Tibial nerve (tissue), 4 donors: ENCODE data around the gene HOXA1. TPM values are rescaled to one million over a fixed set of nuclear protein-coding genes. Genes with fewer than 3 reads are reported as not detected.
A peak's percentile ranks its signal among the peaks of the same experiment; 100 is the strongest.

Experiments
- DNase-seq, 2 donors: peaks; one replicate each; pipeline ENCODE4 v3.0.0-alpha.2; 2019; ENCODE audit warnings: low spot score in 2 of 2
- H3K27ac ChIP-seq, 4 donors: fragments of 200-600 bp; sonication (generic) in 3 of 4; one replicate each; pipeline ENCODE4 v1.5.1; 2017 to 2019; ENCODE audit warnings: mild to moderate bottlenecking in 1 of 4
- H3K27me3 ChIP-seq, 2 donors: fragments of 200-600 bp; sonication (generic) in 1 of 2; one replicate each; pipeline versions ENCODE4 v1.5.1 to v1.6.0; 2017 to 2019
- H3K36me3 ChIP-seq, 3 donors: fragments of 200-600 bp; sonication (generic); one replicate each; pipeline ENCODE4 v1.5.1; 2018 to 2019
- H3K4me1 ChIP-seq, 4 donors: fragments of 200-600 bp; sonication (generic) in 3 of 4; one replicate each; pipeline ENCODE4 v1.5.1; 2017 to 2019
- H3K4me3 ChIP-seq, 4 donors: fragments of 200-600 bp; sonication (generic) in 3 of 4; one replicate each; pipeline ENCODE4 v1.5.1; 2017 to 2019; ENCODE audit warnings: mild to moderate bottlenecking in 1 of 4, moderate library complexity in 1 of 4
- H3K9me3 ChIP-seq, 4 donors: fragments of 200-600 bp; sonication (generic) in 3 of 4; one replicate each; pipeline ENCODE4 v1.5.1; 2017 to 2019
- EP300 ChIP-seq, 2 donors: sonication (generic); formaldehyde crosslinking; IDR thresholded peaks; one replicate each; pipeline ENCODE4 v1.6.1; 2017; ENCODE audit warnings: antibody characterized with exemption in 2 of 2, mild to moderate bottlenecking in 1 of 2
- POLR2A ChIP-seq, 2 donors: fragments of 450-650 bp; IDR thresholded peaks; one replicate each; pipeline ENCODE4 v1.6.1; 2017; ENCODE audit warnings: antibody characterized with exemption in 2 of 2, mild to moderate bottlenecking in 2 of 2, moderate library complexity in 2 of 2
- WGBS, 2 donors: methylation state at CpG; one replicate each; pipeline ENCODE4 v1.1.5; 2018; 5-methylcytosine and 5-hydroxymethylcytosine counted together
- total RNA-seq, 4 donors: library from RNA; depleted of rRNA; stranded (reverse); fragments of >200 nt; gene quantifications; one replicate each; pipeline ENCODE4 v1.1.0, GENCODE V29; 2016
- TF ChIP-seq, protein P1 (sequence below), 5 experiments: fragments of 200-600 bp in 3 of 5; fragments of 450-650 bp in 2 of 5; sonication (generic) in 3 of 5; IDR thresholded peaks; one replicate each; pipeline ENCODE4 v1.5.1; 2016 to 2019; ENCODE audit warnings: antibody characterized with exemption in 5 of 5, mild to moderate bottlenecking in 3 of 5, moderate library complexity in 2 of 5

HOXA1 gene
- total RNA-seq, 4 donors from 2014 or later: 0.44 to 2.1 (median 1.2) TPM

DNA sequence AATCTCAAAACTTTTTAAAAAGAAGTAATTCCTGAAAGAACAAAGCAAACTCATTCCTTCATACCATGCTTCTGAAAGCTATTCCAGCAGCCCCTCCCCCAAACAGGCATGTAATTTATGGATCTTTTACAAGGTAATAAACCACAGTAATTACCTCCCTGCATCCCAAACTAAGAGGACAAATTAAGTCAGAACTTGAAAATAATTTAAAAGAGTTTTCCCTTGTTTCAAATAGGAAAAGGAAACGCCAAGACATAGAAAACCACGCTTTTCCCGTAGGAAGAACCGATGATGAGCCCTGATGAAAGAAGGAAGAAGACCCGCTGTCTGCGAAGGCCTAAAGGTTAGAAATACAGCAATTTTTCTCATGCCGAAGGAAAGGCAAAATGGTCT lies 25.9 kb upstream of the HOXA1 start:
- WGBS, 2 donors: 70 to 82% methylated on average over 7 of the region's 7 CpGs
- peaks cover 0 to 60% (median 1%) of the 10 kb centered on the region in 4 donors for H3K4me1 ChIP-seq
- H3K4me3 ChIP-seq: no peak overlapping the region

GRCh38 chr7:27119412-27119911 lies 23.7 kb upstream of the HOXA1 start:
- H3K27me3 ChIP-seq: peaks cover 0 to 38% of the 10 kb centered on the region in 2 donors
- peaks cover 0 to 23% (median 0%) of the 10 kb centered on the region in 3 donors for H3K36me3 ChIP-seq
- TF ChIP-seq EP300 (IDR thresholded peaks at IDR 0.05) (no peak), POLR2A (IDR thresholded peaks at IDR 0.05) (no peak)
- TF ChIP-seq, protein P1, sequence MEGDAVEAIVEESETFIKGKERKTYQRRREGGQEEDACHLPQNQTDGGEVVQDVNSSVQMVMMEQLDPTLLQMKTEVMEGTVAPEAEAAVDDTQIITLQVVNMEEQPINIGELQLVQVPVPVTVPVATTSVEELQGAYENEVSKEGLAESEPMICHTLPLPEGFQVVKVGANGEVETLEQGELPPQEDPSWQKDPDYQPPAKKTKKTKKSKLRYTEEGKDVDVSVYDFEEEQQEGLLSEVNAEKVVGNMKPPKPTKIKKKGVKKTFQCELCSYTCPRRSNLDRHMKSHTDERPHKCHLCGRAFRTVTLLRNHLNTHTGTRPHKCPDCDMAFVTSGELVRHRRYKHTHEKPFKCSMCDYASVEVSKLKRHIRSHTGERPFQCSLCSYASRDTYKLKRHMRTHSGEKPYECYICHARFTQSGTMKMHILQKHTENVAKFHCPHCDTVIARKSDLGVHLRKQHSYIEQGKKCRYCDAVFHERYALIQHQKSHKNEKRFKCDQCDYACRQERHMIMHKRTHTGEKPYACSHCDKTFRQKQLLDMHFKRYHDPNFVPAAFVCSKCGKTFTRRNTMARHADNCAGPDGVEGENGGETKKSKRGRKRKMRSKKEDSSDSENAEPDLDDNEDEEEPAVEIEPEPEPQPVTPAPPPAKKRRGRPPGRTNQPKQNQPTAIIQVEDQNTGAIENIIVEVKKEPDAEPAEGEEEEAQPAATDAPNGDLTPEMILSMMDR (IDR thresholded peaks at IDR 0.05): no peak
- H3K4me3 ChIP-seq: no peak overlapping the region
- WGBS, 2 donors: 63 to 68% methylated on average over 1 of the region's 1 CpG
- no peak overlapping the region for H3K27ac ChIP-seq
- no peak for DNase-seq
- no peaks in the 10 kb centered on the region for H3K9me3 ChIP-seq
- H3K4me1 ChIP-seq: peaks cover 0 to 50% (median 1%) of the 10 kb centered on the region in 4 donors

More for the DNA sequence above, 25.9 kb upstream of the HOXA1 start:
- Histone ChIP-seq H3K36me3 (peaks cover 0 to 25% (median 0%) of the 10 kb centered on the region in 3 donors), H3K27ac (peak overlapping the region in 1 of 4 donors; percentile 59), H3K9me3 (no peaks in the 10 kb centered on the region), H3K27me3 (peaks cover 0 to 29% of the 10 kb centered on the region in 2 donors)
- TF ChIP-seq POLR2A (IDR thresholded peaks at IDR 0.05): no peak
- no peak for DNase-seq

GRCh38 chr7:27118580-27118979 lies 22.8 kb upstream of the HOXA1 start:
- Histone ChIP-seq H3K4me1 (peaks cover 0 to 52% (median 1%) of the 10 kb centered on the region in 4 donors), H3K27me3 (peaks cover 0 to 40% of the 10 kb centered on the region in 2 donors), H3K4me3 (no peak overlapping the region), H3K27ac (peak overlapping the region in 1 of 4 donors; percentile 29), H3K36me3 (peaks cover 0 to 16% (median 0%) of the 10 kb centered on the region in 3 donors), H3K9me3 (no peaks in the 10 kb centered on the region)
- 47 to 52% methylated on average over 3 of the region's 3 CpGs for WGBS, 2 donors
- DNase-seq: no peak
- TF ChIP-seq POLR2A (IDR thresholded peaks at IDR 0.05) (no peak), EP300 (IDR thresholded peaks at IDR 0.05) (no peak)
- TF ChIP-seq, protein P1 (IDR thresholded peaks at IDR 0.05): no peak

GRCh38 chr7:27117887-27118491 lies 22.2 kb upstream of the HOXA1 start:
- Histone ChIP-seq H3K4me1 (peaks cover 0 to 52% (median 1%) of the 10 kb centered on the region in 4 donors), H3K4me3 (peak overlapping the region in 1 of 4 donors; percentile 4), H3K27me3 (peaks cover 0 to 40% of the 10 kb centered on the region in 2 donors), H3K27ac (peak overlapping the region in 3 of 4 donors; percentile 4 to 29 (median 19)), H3K9me3 (no peaks in the 10 kb centered on the region), H3K36me3 (peaks cover 0 to 16% (median 0%) of the 10 kb centered on the region in 3 donors)
- 59 to 62% methylated on average over 19 of the region's 19 CpGs for WGBS, 2 donors
- TF ChIP-seq POLR2A (IDR thresholded peaks at IDR 0.05) (no peak), EP300 (IDR thresholded peaks at IDR 0.05) (no peak)
- TF ChIP-seq, protein P1 (IDR thresholded peaks at IDR 0.05): no peak
- no peak for DNase-seq

GRCh38 chr7:27116962-27117886 lies 21.4 kb upstream of the HOXA1 start:
- H3K4me3 ChIP-seq: peak overlapping the region in 1 of 4 donors; percentile 4
- H3K27me3 ChIP-seq: peaks cover 0 to 47% of the 10 kb centered on the region in 2 donors
- peaks cover 0 to 54% (median 1%) of the 10 kb centered on the region in 4 donors for H3K4me1 ChIP-seq
- H3K36me3 ChIP-seq: peaks cover 0 to 11% (median 0%) of the 10 kb centered on the region in 3 donors
- TF ChIP-seq, protein P1 (IDR thresholded peaks at IDR 0.05): no peak
- TF ChIP-seq EP300 (IDR thresholded peaks at IDR 0.05): no peak
- TF ChIP-seq POLR2A (IDR thresholded peaks at IDR 0.05): no peak
- no peaks in the 10 kb centered on the region for H3K9me3 ChIP-seq
- DNase-seq: no peak
- 76 to 78% methylated on average over 12 of the region's 12 CpGs for WGBS, 2 donors
- H3K27ac ChIP-seq: peak overlapping the region in 3 of 4 donors; percentile 19 to 83 (median 29)
